UCSD-AML1 (cell line): ENCODE results near the gene DIDO1.
"Not testable (repeated sequence)": the region's sequence is repeated elsewhere in the genome, so short reads cannot be mapped to it uniquely, and the experiment has no call there.

ENCODE experiments used
- DNase-seq: peaks from one replicate; lab custom pipeline; 2025; ENCODE audit not compliant: unreplicated experiment; lab: John Stamatoyannopoulos, UW

DIDO1 gene

GRCh38 chr20:62929051-62929538 is 2.8 kb upstream of the DIDO1 start:
- DNase-seq = peak; percentile 76

- DNase-seq = peak; percentile 63
Observed at GRCh38 chr20:62928246-62928939, 2.1 kb upstream of the DIDO1 start.

- no peak for DNase-seq
Observed at GRCh38 chr20:62927128-62927705, 912 bp upstream of the DIDO1 start.

GRCh38 chr20:62925420-62926228 is 681 bp downstream of the DIDO1 start:
- peak; percentile 37 for DNase-seq

- no peak for DNase-seq
Observed at GRCh38 chr20:62925076-62925419, 1.3 kb downstream of the DIDO1 start.

- no peak for DNase-seq
Observed at GRCh38 chr20:62924442-62925075, 1.7 kb downstream of the DIDO1 start.

GRCh38 chr20:62923669-62924441 is 2.5 kb downstream of the DIDO1 start:
- no peak for DNase-seq

- not testable (repeated sequence) for DNase-seq
Observed at GRCh38 chr20:62923059-62923668, 3.1 kb downstream of the DIDO1 start.

GRCh38 chr20:62922451-62922921 is 3.8 kb downstream of the DIDO1 start:
- no peak for DNase-seq

- peak; percentile 43 for DNase-seq
Observed at GRCh38 chr20:62921119-62921687, 5.1 kb downstream of the DIDO1 start.

- DNase-seq = no peak
Observed at GRCh38 chr20:62920039-62920645, 6.2 kb downstream of the DIDO1 start.

- peak; percentile 23 for DNase-seq
Observed at GRCh38 chr20:62918831-62919230, 7.5 kb downstream of the DIDO1 start.

- no peak for DNase-seq
Observed at GRCh38 chr20:62918147-62918546, 8.2 kb downstream of the DIDO1 start.

- no peak for DNase-seq
Observed at GRCh38 chr20:62917720-62918119, 8.6 kb downstream of the DIDO1 start.

- no peak for DNase-seq
Observed at GRCh38 chr20:62916703-62917476, 9.4 kb downstream of the DIDO1 start.

- no peak for DNase-seq
Observed at GRCh38 chr20:62914970-62915457, 11.3 kb downstream of the DIDO1 start.

- no peak for DNase-seq
Observed at GRCh38 chr20:62914436-62914835, 11.9 kb downstream of the DIDO1 start.

GRCh38 chr20:62913043-62913630 is 13.2 kb downstream of the DIDO1 start:
- DNase-seq = no peak
